MCF 10A (cell line): ENCODE measurements around the gene NHSL2. TPM values are rescaled to one million over a fixed set of nuclear protein-coding genes. Genes with fewer than 3 reads are reported as not detected.

Source experiments
- BruUV-seq: library from RNA; stranded (reverse); fragments of 400-500 nt; replicated peaks from 2 replicates; lab custom pipeline; 2021; lab: Mats Ljungman, UMichigan
- CTCF ChIA-PET: fragments of 300-600 bp; sonication (Branson Sonifier 250); formaldehyde crosslinking; extraction: SDS; loops from one replicate; lab custom pipeline; 2021; ENCODE audit warnings: antibody characterized with exemption, inconsistent platforms; lab: Yijun Ruan, JAX
- POLR2A ChIA-PET: fragments of 300-600, 350-650 bp; sonication (Branson Sonifier 250); formaldehyde crosslinking; extraction: SDS; loops from one replicate; lab custom pipeline; 2020; ENCODE audit warnings: antibody characterized with exemption, inconsistent platforms; lab: Yijun Ruan, JAX
- DNase-seq: peaks from one replicate; pipeline ENCODE4 v3.0.0-alpha.2; 2018; ENCODE audit not compliant: unreplicated experiment
- H3K27ac Mint-ChIP-seq: one replicate; pipeline ENCODE4 v1.8.0; 2022; ENCODE audit warnings: mild to moderate bottlenecking, low read depth, mixed read lengths; ENCODE audit not compliant: unreplicated experiment
- H3K27me3 Mint-ChIP-seq: one replicate; pipeline ENCODE4 v1.8.0; 2022; ENCODE audit warnings: mixed read lengths; ENCODE audit not compliant: insufficient read depth, unreplicated experiment
- H3K36me3 Mint-ChIP-seq: one replicate; pipeline ENCODE4 v1.8.0; 2022; ENCODE audit warnings: mild to moderate bottlenecking, moderate library complexity, mixed read lengths; ENCODE audit not compliant: insufficient read depth, unreplicated experiment
- H3K4me1 Mint-ChIP-seq: one replicate; pipeline ENCODE4 v1.8.0; 2022; ENCODE audit warnings: mixed read lengths; ENCODE audit not compliant: insufficient read depth, unreplicated experiment
- H3K4me3 Mint-ChIP-seq: one replicate; pipeline ENCODE4 v1.8.0; 2022; ENCODE audit warnings: mild to moderate bottlenecking, moderate library complexity, mixed read lengths; ENCODE audit not compliant: unreplicated experiment
- H3K9me3 Mint-ChIP-seq: one replicate; pipeline ENCODE4 v1.8.0; 2022; ENCODE audit warnings: mixed read lengths; ENCODE audit not compliant: unreplicated experiment
- CTCF ChIP-seq: fragments of 200-600 bp; IDR thresholded peaks from one replicate; pipeline ENCODE4 v1.8.0; 2022; ENCODE audit warnings: antibody characterized with exemption, mild to moderate bottlenecking; ENCODE audit not compliant: unreplicated experiment
- intact Hi-C: fragments of 100-400 bp; cut with micrococcal nuclease; formaldehyde crosslinking; loops from 2 replicates; pipeline ENCODE4 v1.14.1; 2022
- total RNA-seq: library from RNA; stranded (reverse); gene quantifications from 2 replicates; pipeline ENCODE4 v1.2.3, GENCODE V29; 2022

NHSL2 gene
- total RNA-seq, 1 experiment from 2014 or later: not detected

GRCh38 chrX:72097098-72097497 lies 186.5 kb downstream of the NHSL2 start:
- ChIA-PET POLR2A (no interaction called here), CTCF (interaction anchor here (1.6 to 1.7 kb wide), 2 partner anchors 30 to 99 kb away, joined by 5 to 8 read pairs; no protein-coding TSS in a partner anchor)
- no peaks in the 10 kb centered on the region for H3K4me1 Mint-ChIP-seq
- peaks cover 94% of the 10 kb centered on the region for H3K27me3 Mint-ChIP-seq
- TF ChIP-seq CTCF: no peak
- no TSS peak for BruUV-seq
- intact Hi-C loops: no loop called here
- H3K4me3 Mint-ChIP-seq: no peak overlapping the region
- H3K9me3 Mint-ChIP-seq: no peaks in the 10 kb centered on the region
- no peak overlapping the region for H3K27ac Mint-ChIP-seq
- DNase-seq: no peak
- H3K36me3 Mint-ChIP-seq: no peaks in the 10 kb centered on the region

DNA sequence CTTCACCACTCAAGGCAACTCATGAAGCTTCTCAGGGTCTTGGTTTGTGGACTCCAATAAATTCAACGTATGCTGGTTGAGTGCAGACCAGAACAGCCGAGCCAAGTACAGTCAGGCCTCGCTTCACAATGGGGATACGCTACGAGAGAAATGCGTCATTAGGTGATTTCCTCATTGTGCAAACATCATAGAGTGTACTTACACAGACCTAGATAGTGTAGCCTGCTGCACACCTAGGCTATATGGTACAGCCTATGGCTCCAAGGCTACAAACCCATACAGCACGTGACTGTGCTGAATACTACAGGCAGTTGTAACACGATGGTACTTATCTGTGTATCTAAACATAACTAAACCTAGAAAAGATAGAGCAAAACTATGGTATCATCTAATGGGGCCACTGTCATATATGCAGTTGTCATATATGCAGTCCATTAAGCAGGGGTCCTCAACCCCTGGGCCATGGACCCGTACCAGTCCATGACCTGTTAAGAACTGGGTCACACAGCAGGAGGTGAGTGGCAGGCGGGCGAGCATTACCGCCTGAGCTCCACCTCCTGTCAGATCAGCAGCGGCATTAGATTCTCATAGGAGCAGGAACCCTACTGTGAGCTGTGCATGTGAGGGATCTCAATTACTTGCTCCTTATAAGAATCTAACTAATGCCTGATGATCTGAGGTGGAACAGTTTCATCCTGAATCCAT lies 189.6 kb downstream of the NHSL2 start:
- no TSS peak for BruUV-seq
- Mint-ChIP-seq H3K4me1 (no peaks in the 10 kb centered on the region), H3K27ac (no peak overlapping the region), H3K4me3 (no peak overlapping the region), H3K27me3 (peaks cover 96% of the 10 kb centered on the region), H3K9me3 (no peaks in the 10 kb centered on the region), H3K36me3 (no peaks in the 10 kb centered on the region)
- POLR2A ChIA-PET: no interaction called here
- DNase-seq: no peak
- no peak for TF ChIP-seq CTCF
- CTCF ChIA-PET: interaction anchor here (0.9 kb wide), 1 partner anchor 82 kb away, joined by 4 read pairs; no protein-coding TSS in a partner anchor
- intact Hi-C loops: no loop called here

GRCh38 chrX:72100824-72101351 lies 190.2 kb downstream of the NHSL2 start:
- H3K27ac Mint-ChIP-seq: no peak overlapping the region
- no TSS peak for BruUV-seq
- no peak overlapping the region for H3K4me3 Mint-ChIP-seq
- ChIA-PET CTCF (interaction anchor here (0.7 to 0.9 kb wide), 2 partner anchors 99 to 594 kb away, joined by 3 read pairs; no protein-coding TSS in a partner anchor), POLR2A (no interaction called here)
- H3K4me1 Mint-ChIP-seq: no peaks in the 10 kb centered on the region
- no peaks in the 10 kb centered on the region for H3K9me3 Mint-ChIP-seq
- peak; percentile 17 for DNase-seq
- intact Hi-C loops: no loop called here
- no peak for TF ChIP-seq CTCF
- H3K36me3 Mint-ChIP-seq: no peaks in the 10 kb centered on the region
- H3K27me3 Mint-ChIP-seq: peaks cover 96% of the 10 kb centered on the region

DNA sequence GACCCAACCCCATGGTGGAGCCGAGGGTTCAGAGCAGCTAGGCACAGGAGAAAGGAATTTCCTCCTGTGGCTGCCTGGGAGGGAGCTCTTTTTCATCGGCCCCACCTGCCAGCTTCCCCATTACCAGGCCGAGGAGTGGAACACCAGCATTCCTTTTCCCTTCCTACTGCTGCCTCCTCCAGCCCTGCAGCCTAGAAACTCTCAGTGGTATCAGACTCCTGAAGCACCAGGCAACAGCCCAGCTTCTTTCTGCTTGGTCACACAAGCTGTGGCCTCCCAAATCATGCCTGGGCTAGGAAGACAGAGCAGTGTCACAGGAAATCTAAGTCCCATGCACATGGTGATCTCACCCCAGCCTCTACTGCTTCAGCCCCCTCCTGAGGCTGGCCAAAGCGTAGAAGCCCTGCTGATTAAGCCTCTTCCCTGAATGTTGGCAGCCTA lies 191.0 kb downstream of the NHSL2 start:
- Mint-ChIP-seq H3K4me1 (no peaks in the 10 kb centered on the region), H3K27ac (no peak overlapping the region), H3K27me3 (peaks cover 96% of the 10 kb centered on the region), H3K9me3 (no peaks in the 10 kb centered on the region), H3K4me3 (no peak overlapping the region), H3K36me3 (no peaks in the 10 kb centered on the region)
- no peak for TF ChIP-seq CTCF
- no TSS peak for BruUV-seq
- intact Hi-C loops: no loop called here
- POLR2A ChIA-PET: no interaction called here
- CTCF ChIA-PET: interaction anchor here (0.9 kb wide), 1 partner anchor 100 kb away, joined by 3 read pairs; no protein-coding TSS in a partner anchor
- DNase-seq: no peak
